Measurements from ENCODE around the gene PGA3. TPM values are rescaled to one million over a fixed set of nuclear protein-coding genes. Genes with fewer than 3 reads are reported as not detected.
"Not testable (repeated sequence)": the region's sequence is repeated elsewhere in the genome, so short reads cannot be mapped to it uniquely, and the experiment has no call there.

The PGA3 gene
- total RNA-seq, 1 experiment from 2014 or later = not detected

DNA sequence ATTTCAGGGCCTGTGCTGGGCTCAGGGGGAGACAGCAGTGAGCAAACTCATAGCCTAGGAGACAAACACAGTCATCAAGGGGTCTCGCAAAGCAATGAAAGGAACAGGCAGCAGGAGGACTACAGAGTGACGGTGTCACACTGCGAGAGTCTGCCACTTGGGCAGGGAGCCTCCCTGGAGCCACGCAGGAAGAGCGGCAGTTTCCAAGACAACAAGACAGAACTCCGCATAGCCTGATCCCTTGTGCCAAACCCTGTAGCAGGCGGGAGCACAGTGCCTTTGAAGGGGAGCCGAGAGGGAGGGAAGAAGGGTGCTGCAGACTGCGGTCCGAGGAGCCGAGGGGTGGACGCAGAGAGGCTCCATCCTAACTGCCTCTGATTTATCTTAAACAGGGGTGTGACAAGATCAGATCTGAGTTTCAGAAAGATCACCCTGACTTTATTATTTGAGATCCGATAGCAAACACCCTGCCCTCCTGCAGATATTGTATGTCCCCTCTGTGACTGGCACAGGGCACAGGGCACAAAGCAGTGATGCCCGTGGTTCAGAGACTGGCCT lies 1.3 kb downstream of the PGA3 start:
- H3K27me3 ChIP-seq (ENCODE audit: insufficient read depth, low read length); H3K27ac ChIP-seq (ENCODE audit: low read depth, low read length); CTCF ChIA-PET; H3K9me3 ChIP-seq (ENCODE audit: control insufficient read depth in 1 of 2, insufficient read depth in 1 of 2, low read depth in 1 of 2, low read length in 2 of 2); H2AFZ ChIP-seq (ENCODE audit: low read depth, low read length, poor library complexity, severe bottlenecking); H3K4me3 ChIP-seq (replicated peaks in 1 of 2; ENCODE audit: low read depth in 1 of 2, low read length in 2 of 2); DNase-seq (ENCODE audit: low read depth, low spot score); H4K20me1 ChIP-seq (ENCODE audit: insufficient read depth); intact Hi-C loops (cut with micrococcal nuclease); BruUV-seq (replicated peaks); ATAC-seq; H3K9ac ChIP-seq (ENCODE audit: low read length); RAD21 ChIA-PET (ENCODE audit: low non-redundant PET in 1 of 2, low total read pairs in 2 of 2, uncharacterized antibody in 2 of 2, unreplicated experiment in 2 of 2); H3K9me2 ChIP-seq (ENCODE audit: insufficient read depth); POLR2A ChIA-PET; H3K4me2 ChIP-seq (ENCODE audit: low read length); H3K36me3 ChIP-seq (ENCODE audit: control insufficient read depth in 1 of 2, insufficient read depth in 2 of 2, low read length in 2 of 2); H3K4me1 ChIP-seq (ENCODE audit: control insufficient read depth in 1 of 2, insufficient read depth in 2 of 2, low read length in 2 of 2); H3K79me2 ChIP-seq (ENCODE audit: insufficient read depth, low read length): not testable (repeated sequence)

- H3K79me2 ChIP-seq (ENCODE audit: insufficient read depth, low read length); RAD21 ChIA-PET (ENCODE audit: low non-redundant PET in 1 of 2, low total read pairs in 2 of 2, uncharacterized antibody in 2 of 2, unreplicated experiment in 2 of 2); H3K9ac ChIP-seq (ENCODE audit: low read length); CTCF ChIA-PET; H3K36me3 ChIP-seq (ENCODE audit: control insufficient read depth in 1 of 2, insufficient read depth in 2 of 2, low read length in 2 of 2); BruUV-seq (replicated peaks); H3K27me3 ChIP-seq (ENCODE audit: insufficient read depth, low read length); H3K27ac ChIP-seq (ENCODE audit: low read depth, low read length); H3K4me3 ChIP-seq (replicated peaks in 1 of 2; ENCODE audit: low read depth in 1 of 2, low read length in 2 of 2); H3K4me2 ChIP-seq (ENCODE audit: low read length); H3K4me1 ChIP-seq (ENCODE audit: control insufficient read depth in 1 of 2, insufficient read depth in 2 of 2, low read length in 2 of 2); H4K20me1 ChIP-seq (ENCODE audit: insufficient read depth); POLR2A ChIA-PET; intact Hi-C loops (cut with micrococcal nuclease); H3K9me2 ChIP-seq (ENCODE audit: insufficient read depth); DNase-seq (ENCODE audit: low read depth, low spot score); ATAC-seq; H3K9me3 ChIP-seq (ENCODE audit: control insufficient read depth in 1 of 2, insufficient read depth in 1 of 2, low read depth in 1 of 2, low read length in 2 of 2); H2AFZ ChIP-seq (ENCODE audit: low read depth, low read length, poor library complexity, severe bottlenecking): not testable (repeated sequence)
Measured at GRCh38 chr11:61207636-61208310, 4.5 kb downstream of the PGA3 start.

GRCh38 chr11:61210629-61211028 lies 7.3 kb downstream of the PGA3 start:
- H3K36me3 ChIP-seq (ENCODE audit: control insufficient read depth in 1 of 2, insufficient read depth in 2 of 2, low read length in 2 of 2); H3K27ac ChIP-seq (ENCODE audit: low read depth, low read length); H4K20me1 ChIP-seq (ENCODE audit: insufficient read depth); H3K4me3 ChIP-seq (replicated peaks in 1 of 2; ENCODE audit: low read depth in 1 of 2, low read length in 2 of 2); CTCF ChIA-PET; ATAC-seq; H3K4me1 ChIP-seq (ENCODE audit: control insufficient read depth in 1 of 2, insufficient read depth in 2 of 2, low read length in 2 of 2); H3K9me3 ChIP-seq (ENCODE audit: control insufficient read depth in 1 of 2, insufficient read depth in 1 of 2, low read depth in 1 of 2, low read length in 2 of 2); intact Hi-C loops (cut with micrococcal nuclease); H3K27me3 ChIP-seq (ENCODE audit: insufficient read depth, low read length); POLR2A ChIA-PET; H2AFZ ChIP-seq (ENCODE audit: low read depth, low read length, poor library complexity, severe bottlenecking); H3K9ac ChIP-seq (ENCODE audit: low read length); H3K9me2 ChIP-seq (ENCODE audit: insufficient read depth); BruUV-seq (replicated peaks); DNase-seq (ENCODE audit: low read depth, low spot score); H3K79me2 ChIP-seq (ENCODE audit: insufficient read depth, low read length); H3K4me2 ChIP-seq (ENCODE audit: low read length); RAD21 ChIA-PET (ENCODE audit: low non-redundant PET in 1 of 2, low total read pairs in 2 of 2, uncharacterized antibody in 2 of 2, unreplicated experiment in 2 of 2): not testable (repeated sequence)

GRCh38 chr11:61211327-61211952 lies 8.1 kb downstream of the PGA3 start:
- H3K9me2 ChIP-seq (ENCODE audit: insufficient read depth); intact Hi-C loops (cut with micrococcal nuclease); H3K4me2 ChIP-seq (ENCODE audit: low read length); H3K4me3 ChIP-seq (replicated peaks in 1 of 2; ENCODE audit: low read depth in 1 of 2, low read length in 2 of 2); H3K27ac ChIP-seq (ENCODE audit: low read depth, low read length); H4K20me1 ChIP-seq (ENCODE audit: insufficient read depth); H3K4me1 ChIP-seq (ENCODE audit: control insufficient read depth in 1 of 2, insufficient read depth in 2 of 2, low read length in 2 of 2); BruUV-seq (replicated peaks); DNase-seq (ENCODE audit: low read depth, low spot score); H3K9ac ChIP-seq (ENCODE audit: low read length); H2AFZ ChIP-seq (ENCODE audit: low read depth, low read length, poor library complexity, severe bottlenecking); RAD21 ChIA-PET (ENCODE audit: low non-redundant PET in 1 of 2, low total read pairs in 2 of 2, uncharacterized antibody in 2 of 2, unreplicated experiment in 2 of 2); POLR2A ChIA-PET; ATAC-seq; H3K27me3 ChIP-seq (ENCODE audit: insufficient read depth, low read length); H3K36me3 ChIP-seq (ENCODE audit: control insufficient read depth in 1 of 2, insufficient read depth in 2 of 2, low read length in 2 of 2); CTCF ChIA-PET; H3K9me3 ChIP-seq (ENCODE audit: control insufficient read depth in 1 of 2, insufficient read depth in 1 of 2, low read depth in 1 of 2, low read length in 2 of 2); H3K79me2 ChIP-seq (ENCODE audit: insufficient read depth, low read length): not testable (repeated sequence)
